Dedifferentiated amniotic fluid mesenchymal stem cell (primary cell): ENCODE data around the gene CCNY.
A peak's percentile ranks its signal among the peaks of the same experiment; 100 is the strongest.

Experiments used
- DNase-seq: peaks from one replicate; pipeline ENCODE4 v3.0.0-alpha.2; 2016; ENCODE audit errors: extremely low spot score

Gene CCNY

DNA sequence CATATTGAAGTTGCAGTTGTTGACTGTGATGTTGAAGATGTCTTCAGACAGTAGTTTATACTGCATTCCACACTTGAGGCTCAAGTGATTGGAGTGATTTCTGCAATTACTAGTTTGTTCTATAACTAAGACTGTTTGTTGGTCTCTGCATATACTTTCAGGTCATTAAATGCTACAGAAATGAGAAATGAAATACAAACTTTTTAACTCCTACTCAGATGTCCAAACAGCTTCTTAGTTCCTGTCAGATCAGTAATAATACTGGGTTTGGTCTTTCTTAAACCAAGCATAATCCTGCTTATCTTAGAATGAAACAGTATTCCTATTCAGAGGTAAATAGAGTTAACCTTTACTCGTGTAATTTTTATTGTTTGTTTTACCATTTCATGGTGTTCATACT, 115.9 kb downstream of the CCNY start:
- no peak for DNase-seq

GRCh38 chr10:35452847-35453246, 116.5 kb downstream of the CCNY start:
- no peak for DNase-seq

GRCh38 chr10:35453855-35454532, 117.7 kb downstream of the CCNY start:
- peak; percentile 64 for DNase-seq

GRCh38 chr10:35456153-35456720, 119.9 kb downstream of the CCNY start:
- DNase-seq = no peak

- no peak for DNase-seq
Observed at GRCh38 chr10:35456784-35457183, 120.5 kb downstream of the CCNY start.

GRCh38 chr10:35458500-35459448, 122.5 kb downstream of the CCNY start:
- DNase-seq = no peak

- no peak for DNase-seq
Observed at GRCh38 chr10:35459449-35459847, 123.1 kb downstream of the CCNY start.

GRCh38 chr10:35460852-35461460, 124.6 kb downstream of the CCNY start:
- DNase-seq = no peak

DNA sequence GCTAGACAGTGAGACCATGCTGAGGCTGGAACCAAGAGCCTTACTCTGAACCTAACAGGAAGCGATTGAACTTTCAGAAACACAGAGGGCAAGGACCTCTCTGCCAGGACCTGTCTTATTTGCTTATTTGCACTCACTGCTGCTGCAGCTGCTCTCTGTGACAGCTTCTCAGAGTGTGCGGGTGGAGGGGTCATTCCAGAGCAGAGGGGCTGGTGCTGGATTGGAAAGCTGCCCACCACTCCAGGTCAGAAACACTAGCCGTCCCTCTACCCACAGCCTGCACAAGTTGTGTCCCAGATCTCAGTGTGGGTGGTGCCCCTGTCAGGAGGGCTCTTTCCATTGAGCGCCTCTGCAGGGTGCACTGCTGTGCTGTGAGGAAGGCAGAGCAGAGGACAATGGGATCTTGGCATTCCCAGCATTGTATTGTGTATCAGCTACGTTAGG, 126.2 kb downstream of the CCNY start:
- no peak for DNase-seq

DNA sequence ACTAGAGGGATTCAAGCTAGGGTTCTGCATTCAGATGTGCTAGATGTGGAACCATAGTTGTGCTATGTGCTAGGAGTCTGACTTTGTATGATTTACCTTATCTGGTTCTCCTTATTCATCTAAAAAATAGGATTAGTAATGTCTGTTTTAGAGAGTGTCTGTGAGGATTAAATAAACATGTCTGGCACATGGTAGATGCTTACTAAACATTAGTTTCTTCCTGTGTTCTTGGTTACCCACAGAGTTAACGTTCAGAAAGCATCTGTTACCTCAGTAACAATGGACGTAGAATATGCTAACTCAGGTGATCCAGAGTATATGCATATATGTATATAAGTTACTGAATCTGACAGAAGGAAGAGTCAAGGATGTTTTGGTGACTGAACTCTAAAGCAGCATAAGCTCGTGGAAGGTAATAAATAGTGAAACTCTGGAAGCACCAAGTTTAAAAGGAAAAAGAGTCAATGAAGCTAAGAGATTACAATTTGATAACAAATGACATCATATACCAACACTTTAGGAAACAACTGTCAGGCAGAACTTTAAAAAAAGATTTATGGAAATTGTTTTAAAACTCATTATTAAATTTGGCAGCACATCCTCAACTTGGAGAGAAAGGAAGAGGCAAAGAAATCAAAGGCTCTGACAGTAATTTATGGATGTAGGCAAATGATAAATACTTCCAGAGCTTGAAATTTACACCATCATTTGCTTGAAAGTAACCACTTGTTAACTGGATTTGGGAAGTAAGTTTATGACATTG, 127.0 kb downstream of the CCNY start:
- no peak for DNase-seq

DNA sequence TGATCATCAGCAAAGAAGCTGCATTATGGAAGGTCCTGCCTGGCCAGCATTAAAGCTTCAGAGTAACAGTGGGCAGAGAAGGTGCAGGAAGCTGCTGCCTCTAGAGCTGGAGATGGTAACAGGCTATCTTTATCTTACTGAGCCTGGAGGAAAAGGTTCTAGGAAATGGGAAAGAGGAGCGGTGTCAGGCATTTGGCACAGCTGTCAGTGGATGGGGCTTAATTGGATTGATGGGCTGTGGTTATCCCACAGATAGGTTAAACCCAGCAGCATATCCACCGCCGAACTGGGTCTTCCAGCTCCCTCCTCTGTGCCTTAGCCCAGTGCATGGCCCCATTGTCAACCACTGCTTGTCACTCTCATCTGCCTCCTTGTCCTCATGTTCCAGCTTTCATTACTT, 127.6 kb downstream of the CCNY start:
- no peak for DNase-seq

GRCh38 chr10:35464825-35465456, 128.6 kb downstream of the CCNY start:
- no peak for DNase-seq

GRCh38 chr10:35465673-35466072, 129.4 kb downstream of the CCNY start:
- DNase-seq = no peak

GRCh38 chr10:35466170-35466569, 129.9 kb downstream of the CCNY start:
- DNase-seq = no peak

DNA sequence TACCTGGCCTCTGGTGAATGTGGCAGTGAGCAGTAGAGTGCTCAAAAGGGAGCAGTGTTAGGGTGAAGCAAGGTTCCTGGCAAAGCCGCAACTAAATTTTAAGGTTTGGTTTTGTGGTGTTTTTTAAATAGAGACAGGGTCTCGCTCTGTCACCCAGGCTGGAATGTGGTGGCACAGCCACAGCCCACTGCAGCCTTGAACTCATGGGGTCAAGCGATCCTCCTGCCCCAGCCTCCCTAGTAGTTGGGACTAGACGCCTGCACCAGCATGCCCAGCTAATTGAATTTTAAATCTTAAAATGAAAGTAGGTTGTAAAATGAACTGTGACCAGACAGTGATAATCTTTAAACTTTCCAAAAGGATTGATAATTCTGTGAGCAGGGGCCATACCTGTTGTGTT, 130.4 kb downstream of the CCNY start:
- no peak for DNase-seq

GRCh38 chr10:35467186-35467585, 130.9 kb downstream of the CCNY start:
- no peak for DNase-seq

GRCh38 chr10:35470248-35470924, 134.1 kb downstream of the CCNY start:
- DNase-seq = no peak

GRCh38 chr10:35470925-35471315, 134.6 kb downstream of the CCNY start:
- DNase-seq = no peak

DNA sequence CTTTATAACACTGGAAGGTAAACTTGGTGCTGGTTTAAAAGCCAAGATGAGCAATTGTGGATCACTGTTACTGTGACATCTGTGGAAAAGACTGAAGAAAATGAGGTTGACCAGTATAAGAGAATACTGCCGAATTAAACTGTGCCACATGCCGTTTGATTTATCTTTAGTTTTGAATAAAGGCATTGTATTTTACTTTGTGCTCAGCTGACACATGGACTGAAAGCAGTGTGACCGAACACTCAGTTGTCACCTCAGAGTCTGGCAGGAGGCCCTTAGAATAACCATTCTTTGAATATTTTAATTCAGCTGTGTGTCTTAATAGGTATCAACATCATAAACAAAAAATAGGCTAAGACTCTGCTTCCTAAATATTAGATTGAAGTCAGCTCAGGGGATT, 135.1 kb downstream of the CCNY start:
- no peak for DNase-seq

GRCh38 chr10:35480142-35480541, 143.8 kb downstream of the CCNY start:
- DNase-seq = no peak
